NCI-H748 (cell line): ENCODE data around the gene ACRBP.

Experiments
- DNase-seq: peaks from one replicate; lab custom pipeline; 2025; ENCODE audit not compliant: unreplicated experiment; lab: John Stamatoyannopoulos, UW

ACRBP gene

GRCh38 chr12:6647083-6647604, at the start of gene ACRBP:
ACRBP (minus strand) TSS chr12:6647432; CDS start chr12:6647366, 66 bp downstream.
- peak; percentile 77 for DNase-seq

- DNase-seq, result no peak
Measured at GRCh38 chr12:6695313-6696045, 48.2 kb upstream of the ACRBP start.

GRCh38 chr12:6694701-6695100, 47.5 kb upstream of the ACRBP start:
- no peak for DNase-seq

GRCh38 chr12:6693832-6694355, 46.7 kb upstream of the ACRBP start:
- DNase-seq, result no peak

GRCh38 chr12:6692888-6693287, 45.7 kb upstream of the ACRBP start:
- peak; percentile 2 for DNase-seq

- DNase-seq, result no peak
Measured at GRCh38 chr12:6691473-6691872, 44.2 kb upstream of the ACRBP start.

- peak; percentile 99 for DNase-seq
Measured at GRCh38 chr12:6688999-6689882, 42.0 kb upstream of the ACRBP start, which contains the start of gene ZNF384. ZNF384 (minus strand) TSS chr12:6689375; CDS start chr12:6679520, 9,855 bp downstream.

GRCh38 chr12:6688543-6688998, 41.3 kb upstream of the ACRBP start:
- DNase-seq, result no peak

GRCh38 chr12:6685814-6686213, 38.6 kb upstream of the ACRBP start:
- DNase-seq, result no peak

GRCh38 chr12:6684609-6685008, 37.4 kb upstream of the ACRBP start:
- peak; percentile 31 for DNase-seq

- no peak for DNase-seq
Measured at GRCh38 chr12:6676962-6677361, 29.7 kb upstream of the ACRBP start.

GRCh38 chr12:6672143-6672542, 24.9 kb upstream of the ACRBP start:
- DNase-seq, result no peak

GRCh38 chr12:6667559-6668210, 20.5 kb upstream of the ACRBP start:
- DNase-seq, result peak; percentile 9

- DNase-seq, result no peak
Measured at GRCh38 chr12:6666211-6666610, 19.0 kb upstream of the ACRBP start.

GRCh38 chr12:6664902-6665301, 17.7 kb upstream of the ACRBP start:
- no peak for DNase-seq

- DNase-seq, result peak; percentile 99
Measured at GRCh38 chr12:6662906-6663742, 15.9 kb upstream of the ACRBP start, which contains the start of gene ING4. ING4 (minus strand) TSS chr12:6663119; CDS start chr12:6663101, 18 bp downstream.

GRCh38 chr12:6662602-6662905, 15.3 kb upstream of the ACRBP start:
- no peak for DNase-seq

GRCh38 chr12:6653987-6654386, 6.8 kb upstream of the ACRBP start:
- no peak for DNase-seq

- no peak for DNase-seq
Measured at GRCh38 chr12:6653342-6653741, 6.1 kb upstream of the ACRBP start.

GRCh38 chr12:6652391-6652790, 5.2 kb upstream of the ACRBP start:
- DNase-seq, result no peak
